G401 (cell line): ENCODE measurements around the gene MARF1. TPM values are rescaled to one million over a fixed set of nuclear protein-coding genes. Genes with fewer than 3 reads are reported as not detected.
A peak's percentile ranks its signal among the peaks of the same experiment; 100 is the strongest.

Experiments used
- DNase-seq: peaks from one replicate; pipeline ENCODE4 v3.0.0-alpha.2; 2015; ENCODE audit warnings: low spot score
- in situ Hi-C: cut with HindIII; loops from 2 replicates; pipeline ENCODE4 v1.10.0; 2016; ENCODE audit warnings: low sequenced_read_pairs, mixed read lengths
- total RNA-seq: library from RNA; depleted of rRNA; stranded (reverse); fragments of >200 nt; shearing (Covaris generic); gene quantifications from 2 replicates; pipeline ENCODE4 v1.2.3, GENCODE V29; 2014

Gene MARF1
- total RNA-seq, 1 experiment from 2014 or later, result 12.5 TPM

GRCh38 chr16:15606518-15607220 lies 36.3 kb downstream of the MARF1 start:
- in situ Hi-C loops, result no loop called here
- DNase-seq, result no peak

- DNase-seq, result no peak
- in situ Hi-C loops, result no loop called here
Observed at GRCh38 chr16:15605839-15606517, 37.0 kb downstream of the MARF1 start.

- in situ Hi-C loops, result no loop called here
Observed at GRCh38 chr16:15604460-15605440, 38.2 kb downstream of the MARF1 start.

GRCh38 chr16:15602285-15603044 lies 40.5 kb downstream of the MARF1 start:
- no peak for DNase-seq
- in situ Hi-C loops, result no loop called here

More at GRCh38 chr16:15604460-15605440, 38.2 kb downstream of the MARF1 start:
- DNase-seq, result peak; percentile 46

GRCh38 chr16:15601212-15601879 lies 41.6 kb downstream of the MARF1 start:
- no peak for DNase-seq
- in situ Hi-C loops, result no loop called here

- in situ Hi-C loops, result no loop called here
- no peak for DNase-seq
Observed at GRCh38 chr16:15599303-15600070, 43.5 kb downstream of the MARF1 start.

GRCh38 chr16:15598648-15599190 lies 44.2 kb downstream of the MARF1 start:
- in situ Hi-C loops, result no loop called here
- no peak for DNase-seq

GRCh38 chr16:15597822-15598647 lies 44.9 kb downstream of the MARF1 start:
- DNase-seq, result peak; percentile 75
- in situ Hi-C loops, result no loop called here

GRCh38 chr16:15597135-15597534 lies 45.8 kb downstream of the MARF1 start:
- DNase-seq, result no peak
- in situ Hi-C loops, result no loop called here

GRCh38 chr16:15594711-15595320 lies 48.1 kb downstream of the MARF1 start:
- in situ Hi-C loops, result no loop called here
- no peak for DNase-seq

GRCh38 chr16:15593235-15593634 lies 49.7 kb downstream of the MARF1 start:
- in situ Hi-C loops, result no loop called here
- no peak for DNase-seq

- in situ Hi-C loops, result no loop called here
- peak; percentile 39 for DNase-seq
Observed at GRCh38 chr16:15592324-15592723, 50.6 kb downstream of the MARF1 start.

GRCh38 chr16:15587152-15587825 lies 55.7 kb downstream of the MARF1 start:
- DNase-seq, result no peak
- in situ Hi-C loops, result no loop called here

- DNase-seq, result no peak
- in situ Hi-C loops, result no loop called here
Observed at GRCh38 chr16:15586716-15587115, 56.2 kb downstream of the MARF1 start.

GRCh38 chr16:15585956-15586355 lies 57.0 kb downstream of the MARF1 start:
- in situ Hi-C loops, result no loop called here
- no peak for DNase-seq

GRCh38 chr16:15583526-15583925 lies 59.4 kb downstream of the MARF1 start:
- in situ Hi-C loops, result no loop called here
- DNase-seq, result no peak
